H1 (cell line): ENCODE measurements around the gene VAPB.

Experiments used
- ATF2 ChIP-seq: IDR thresholded peaks from 2 replicates; pipeline ENCODE4 v1.6.1; 2012; ENCODE audit warnings: low read length, inconsistent platforms
- EGR1 ChIP-seq: IDR thresholded peaks from 2 replicates; pipeline ENCODE4 v1.6.1; 2011; ENCODE audit warnings: low read depth, low read length, borderline replicate concordance
- JUND ChIP-seq: IDR thresholded peaks from 2 replicates; pipeline ENCODE4 v1.6.1; 2011; ENCODE audit warnings: mild to moderate bottlenecking, improper control_type of control experiment, low read length
- SIN3A ChIP-seq, 2 experiments: IDR thresholded peaks in 1 of 2; conservative IDR thresholded peaks in 1 of 2; 2 replicates each; pipeline ENCODE4 v1.6.1; 2011 to 2012; ENCODE audit warnings: low read length in 2 of 2, improper control_type of control experiment in 1 of 2, low read depth in 1 of 2, mild to moderate bottlenecking in 1 of 2
- YY1 ChIP-seq: IDR thresholded peaks from 2 replicates; pipeline ENCODE4 v1.6.1; 2011; ENCODE audit warnings: low read depth, mild to moderate bottlenecking, low read length
- TF ChIP-seq, protein P1 (sequence below), 3 experiments: IDR thresholded peaks; 1 replicate in 2 of 3; 2 replicates in 1 of 3; pipeline versions ENCODE4 v1.5.1 to v1.6.1; 2011; ENCODE audit warnings: low read length in 3 of 3, mild to moderate bottlenecking in 3 of 3, inconsistent platforms in 2 of 3, low read depth in 1 of 3, moderate library complexity in 1 of 3; ENCODE audit not compliant: insufficient read depth in 1 of 3; ENCODE audit errors: control extremely low read depth in 1 of 3

- TF ChIP-seq ATF2 = no peak
- TF ChIP-seq JUND = no peak
- TF ChIP-seq SIN3A (conservative IDR thresholded peaks at IDR 0.05 in 1 of 2, IDR thresholded peaks at IDR 0.05 in 1 of 2; ENCODE audit: low read depth in 1 of 2, low read length in 2 of 2) = no peak
- TF ChIP-seq YY1 = no peak
- no peak for TF ChIP-seq EGR1
- TF ChIP-seq, protein P1, sequence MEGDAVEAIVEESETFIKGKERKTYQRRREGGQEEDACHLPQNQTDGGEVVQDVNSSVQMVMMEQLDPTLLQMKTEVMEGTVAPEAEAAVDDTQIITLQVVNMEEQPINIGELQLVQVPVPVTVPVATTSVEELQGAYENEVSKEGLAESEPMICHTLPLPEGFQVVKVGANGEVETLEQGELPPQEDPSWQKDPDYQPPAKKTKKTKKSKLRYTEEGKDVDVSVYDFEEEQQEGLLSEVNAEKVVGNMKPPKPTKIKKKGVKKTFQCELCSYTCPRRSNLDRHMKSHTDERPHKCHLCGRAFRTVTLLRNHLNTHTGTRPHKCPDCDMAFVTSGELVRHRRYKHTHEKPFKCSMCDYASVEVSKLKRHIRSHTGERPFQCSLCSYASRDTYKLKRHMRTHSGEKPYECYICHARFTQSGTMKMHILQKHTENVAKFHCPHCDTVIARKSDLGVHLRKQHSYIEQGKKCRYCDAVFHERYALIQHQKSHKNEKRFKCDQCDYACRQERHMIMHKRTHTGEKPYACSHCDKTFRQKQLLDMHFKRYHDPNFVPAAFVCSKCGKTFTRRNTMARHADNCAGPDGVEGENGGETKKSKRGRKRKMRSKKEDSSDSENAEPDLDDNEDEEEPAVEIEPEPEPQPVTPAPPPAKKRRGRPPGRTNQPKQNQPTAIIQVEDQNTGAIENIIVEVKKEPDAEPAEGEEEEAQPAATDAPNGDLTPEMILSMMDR (IDR thresholded peaks at IDR 0.05; ENCODE audit: control extremely low read depth in 1 of 3, insufficient read depth in 1 of 3, low read depth in 1 of 3, low read length in 3 of 3) = no peak
These were observed 26.1 kb upstream of the VAPB start for GRCh38 chr20:58362970-58363369.
